Measurements from ENCODE around the gene BRI3.

- TF ChIP-seq, protein P1, sequence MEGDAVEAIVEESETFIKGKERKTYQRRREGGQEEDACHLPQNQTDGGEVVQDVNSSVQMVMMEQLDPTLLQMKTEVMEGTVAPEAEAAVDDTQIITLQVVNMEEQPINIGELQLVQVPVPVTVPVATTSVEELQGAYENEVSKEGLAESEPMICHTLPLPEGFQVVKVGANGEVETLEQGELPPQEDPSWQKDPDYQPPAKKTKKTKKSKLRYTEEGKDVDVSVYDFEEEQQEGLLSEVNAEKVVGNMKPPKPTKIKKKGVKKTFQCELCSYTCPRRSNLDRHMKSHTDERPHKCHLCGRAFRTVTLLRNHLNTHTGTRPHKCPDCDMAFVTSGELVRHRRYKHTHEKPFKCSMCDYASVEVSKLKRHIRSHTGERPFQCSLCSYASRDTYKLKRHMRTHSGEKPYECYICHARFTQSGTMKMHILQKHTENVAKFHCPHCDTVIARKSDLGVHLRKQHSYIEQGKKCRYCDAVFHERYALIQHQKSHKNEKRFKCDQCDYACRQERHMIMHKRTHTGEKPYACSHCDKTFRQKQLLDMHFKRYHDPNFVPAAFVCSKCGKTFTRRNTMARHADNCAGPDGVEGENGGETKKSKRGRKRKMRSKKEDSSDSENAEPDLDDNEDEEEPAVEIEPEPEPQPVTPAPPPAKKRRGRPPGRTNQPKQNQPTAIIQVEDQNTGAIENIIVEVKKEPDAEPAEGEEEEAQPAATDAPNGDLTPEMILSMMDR (IDR thresholded peaks at IDR 0.05; ENCODE audit: low read depth, low read length, poor library complexity, severe bottlenecking), result no peak
- no peak for TF ChIP-seq EZH2phosphoT487 (IDR thresholded peaks at IDR 0.05; ENCODE audit: borderline replicate concordance, low read length)
These were observed 37.7 kb downstream of the BRI3 start for GRCh38 chr7:98319176-98319575.
